Measurements from ENCODE around the gene VASH2. TPM values are rescaled to one million over a fixed set of nuclear protein-coding genes. Genes with fewer than 3 reads are reported as not detected.

Gene VASH2
- total and polyA plus RNA-seq, 2 donors = 0.82 to 7.6 TPM

DNA sequence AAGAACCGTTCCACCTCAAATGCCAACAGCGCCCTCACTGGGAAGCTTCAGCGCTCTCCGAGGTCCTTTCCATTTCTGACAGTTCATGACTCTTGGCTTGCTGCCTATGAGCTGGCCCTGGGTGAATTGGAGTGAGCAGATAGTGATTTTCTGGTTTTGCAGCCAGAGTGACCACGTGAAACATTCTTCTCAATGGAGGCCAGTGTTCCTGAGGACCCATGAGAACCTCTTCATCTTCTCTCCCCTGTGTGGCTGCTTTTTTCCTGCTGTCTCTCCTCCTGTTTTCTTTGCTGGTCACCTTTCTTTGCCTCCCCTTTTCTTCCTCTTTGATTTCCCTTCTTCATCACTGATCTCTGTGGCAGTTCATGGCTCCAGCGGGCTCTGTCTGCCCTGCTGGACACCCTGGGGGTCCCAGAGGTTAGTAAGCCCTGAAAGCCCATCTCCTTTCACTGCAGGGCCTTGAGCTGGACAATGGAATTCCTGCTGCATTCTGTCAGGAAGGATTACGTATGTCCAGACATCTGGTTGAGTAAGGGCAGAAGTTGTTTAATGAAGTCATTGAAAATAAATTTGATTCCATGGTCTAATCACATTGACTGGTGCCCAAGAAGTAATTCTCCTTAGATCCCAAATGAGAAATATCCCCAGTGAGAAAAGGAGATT is 29.9 kb downstream of the VASH2 start:
- no peak for DNase-seq (ENCODE audit: low read depth in 6 of 9, low spot score in 9 of 9)

DNA sequence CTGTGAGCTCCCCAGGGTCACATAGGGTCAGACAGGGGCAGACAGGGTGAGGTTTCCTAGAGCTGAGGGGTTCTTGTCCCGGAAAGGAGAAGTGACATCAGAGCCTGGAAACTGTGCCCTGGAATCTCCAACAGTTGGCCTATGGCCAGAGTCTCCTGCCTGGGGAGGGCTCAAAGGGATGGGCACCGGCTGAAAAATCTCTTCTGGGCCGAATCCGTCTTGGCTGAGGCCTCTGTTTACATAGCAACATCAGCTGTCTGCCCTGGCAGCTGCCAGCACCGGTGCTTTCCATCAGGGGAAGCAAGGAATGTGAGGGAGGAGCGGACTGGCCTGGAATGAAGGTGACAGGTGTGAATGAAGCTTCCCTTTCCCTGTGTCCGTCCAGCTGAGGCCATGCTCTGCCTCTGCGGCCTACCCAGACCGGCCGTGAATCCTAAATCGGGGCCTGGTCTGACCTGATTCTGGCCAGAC is 30.7 kb downstream of the VASH2 start:
- H3K4me1 ChIP-seq (ENCODE audit: control insufficient read depth in 2 of 2, insufficient read depth in 2 of 2, low read length in 2 of 2) = peaks cover 6 to 19% of the 10 kb centered on the region in 2 donors
- DNase-seq (ENCODE audit: low read depth in 6 of 9, low spot score in 9 of 9) = peak in 1 of 9 donors; percentile 10
- no peak overlapping the region for H3K4me3 ChIP-seq (ENCODE audit: low read length in 2 of 2)
- H3K27ac ChIP-seq (ENCODE audit: low read depth in 1 of 2, low read length in 1 of 2) = peak overlapping the region; percentile 19 to 40
- H3K9me3 ChIP-seq (ENCODE audit: control insufficient read depth in 2 of 2, insufficient read depth in 1 of 2, low read length in 1 of 2) = no peaks in the 10 kb centered on the region
- H3K36me3 ChIP-seq (ENCODE audit: control insufficient read depth in 2 of 2, insufficient read depth in 2 of 2, low read length in 1 of 2) = peaks cover 0 to 2% of the 10 kb centered on the region in 2 donors
- WGBS = 91% methylated on average over 11 of the region's 11 CpGs
- no peaks in the 10 kb centered on the region for H3K27me3 ChIP-seq (ENCODE audit: control insufficient read depth in 2 of 2, insufficient read depth in 1 of 2, low read length in 1 of 2)

More for the DNA sequence above, 29.9 kb downstream of the VASH2 start:
- peaks cover 0 to 2% of the 10 kb centered on the region in 2 donors for H3K36me3 ChIP-seq (ENCODE audit: control insufficient read depth in 2 of 2, insufficient read depth in 2 of 2, low read length in 1 of 2)
- H3K4me3 ChIP-seq (ENCODE audit: low read length in 2 of 2) = no peak overlapping the region
- no peaks in the 10 kb centered on the region for H3K27me3 ChIP-seq (ENCODE audit: control insufficient read depth in 2 of 2, insufficient read depth in 1 of 2, low read length in 1 of 2)
- H3K4me1 ChIP-seq (ENCODE audit: control insufficient read depth in 2 of 2, insufficient read depth in 2 of 2, low read length in 2 of 2) = peaks cover 6 to 19% of the 10 kb centered on the region in 2 donors
- 93% methylated on average over 7 of the region's 7 CpGs for WGBS
- no peak overlapping the region for H3K27ac ChIP-seq (ENCODE audit: low read depth in 1 of 2, low read length in 1 of 2)
- H3K9me3 ChIP-seq (ENCODE audit: control insufficient read depth in 2 of 2, insufficient read depth in 1 of 2, low read length in 1 of 2) = no peaks in the 10 kb centered on the region

DNA sequence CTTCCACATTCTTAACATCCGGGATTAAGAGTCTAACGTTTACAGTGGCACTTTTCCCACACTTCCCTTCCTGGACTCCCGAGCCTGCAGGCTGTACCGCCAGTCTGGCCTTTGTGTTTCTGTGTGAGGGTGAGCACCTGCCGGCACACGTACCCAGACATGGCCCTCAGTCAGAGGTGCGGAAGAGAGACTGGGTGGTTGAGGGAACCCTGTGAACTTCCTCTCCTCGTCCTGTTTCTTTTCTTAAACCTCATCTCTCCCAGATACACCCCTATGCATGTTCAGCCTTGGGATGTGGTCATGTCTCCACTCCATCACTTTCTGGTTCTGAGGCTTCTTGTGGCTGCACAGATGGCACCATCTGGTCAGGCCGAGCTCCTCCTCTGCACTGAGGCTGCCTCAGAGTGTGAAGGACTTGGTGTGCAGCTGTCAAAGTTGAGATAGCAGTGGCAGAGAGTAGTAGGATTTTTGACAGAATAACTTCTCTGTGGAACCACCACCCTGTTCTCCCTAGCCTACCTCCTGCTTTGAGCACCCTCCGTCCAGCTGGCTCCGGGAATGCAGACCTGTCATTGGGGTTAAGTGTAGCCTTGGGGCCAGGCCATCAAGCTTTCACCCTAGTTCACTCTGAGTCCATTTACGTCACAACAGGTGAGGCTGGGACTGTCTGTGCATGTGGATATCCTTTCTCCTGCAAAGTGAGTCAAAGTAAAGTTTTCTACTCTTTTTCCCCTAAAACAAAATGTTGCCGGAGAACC is 31.4 kb downstream of the VASH2 start:
- Histone ChIP-seq H3K9me3 (ENCODE audit: control insufficient read depth in 2 of 2, insufficient read depth in 1 of 2, low read length in 1 of 2) (no peaks in the 10 kb centered on the region), H3K27ac (ENCODE audit: low read depth in 1 of 2, low read length in 1 of 2) (peak overlapping the region; percentile 19 to 40), H3K4me1 (ENCODE audit: control insufficient read depth in 2 of 2, insufficient read depth in 2 of 2, low read length in 2 of 2) (peaks cover 6 to 19% of the 10 kb centered on the region in 2 donors), H3K27me3 (ENCODE audit: control insufficient read depth in 2 of 2, insufficient read depth in 1 of 2, low read length in 1 of 2) (no peaks in the 10 kb centered on the region), H3K36me3 (ENCODE audit: control insufficient read depth in 2 of 2, insufficient read depth in 2 of 2, low read length in 1 of 2) (peaks cover 0 to 2% of the 10 kb centered on the region in 2 donors), H3K4me3 (ENCODE audit: low read length in 2 of 2) (no peak overlapping the region)
- 33% methylated on average over 13 of the region's 13 CpGs for WGBS
- peak in 1 of 9 donors; percentile 35 for DNase-seq (ENCODE audit: low read depth in 6 of 9, low spot score in 9 of 9)

DNA sequence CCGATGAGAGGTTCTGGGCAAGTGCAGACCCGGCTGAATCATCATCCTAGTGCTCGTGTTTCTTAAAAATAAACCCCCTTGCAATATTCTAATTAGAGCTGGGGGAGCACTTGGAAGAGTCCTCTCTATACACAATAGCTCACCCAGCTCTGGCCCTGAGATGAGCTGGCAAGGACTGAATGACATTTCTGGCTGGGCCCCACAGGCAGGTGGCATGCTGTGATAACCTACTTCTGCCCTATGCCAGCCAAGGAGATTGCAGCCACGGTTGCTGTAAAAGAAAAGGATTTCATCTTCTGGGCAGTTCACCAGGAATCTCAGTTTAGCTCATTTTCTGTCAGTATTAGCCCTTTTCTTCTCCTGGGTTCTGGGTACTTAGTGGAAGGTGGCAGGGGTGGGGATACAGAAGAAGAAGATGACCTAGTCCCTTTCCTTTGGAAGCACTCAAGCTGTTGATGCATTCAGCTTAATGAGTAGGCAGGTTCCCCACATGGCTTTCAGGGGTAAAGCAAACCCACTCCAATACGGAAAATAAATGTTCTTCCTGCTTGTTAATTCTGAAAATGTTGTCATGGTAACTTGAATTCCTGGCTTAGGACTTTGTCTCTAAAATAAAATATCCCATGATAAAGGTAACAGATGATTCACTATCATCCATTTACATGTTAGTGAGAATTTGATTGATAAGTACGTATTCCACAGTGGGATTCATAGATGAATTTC is 32.2 kb downstream of the VASH2 start:
- no peak for DNase-seq (ENCODE audit: low read depth in 6 of 9, low spot score in 9 of 9)
- H3K27ac ChIP-seq (ENCODE audit: low read depth in 1 of 2, low read length in 1 of 2) = no peak overlapping the region
- H3K27me3 ChIP-seq (ENCODE audit: control insufficient read depth in 2 of 2, insufficient read depth in 1 of 2, low read length in 1 of 2) = no peaks in the 10 kb centered on the region
- 92% methylated on average over 6 of the region's 6 CpGs for WGBS
- no peaks in the 10 kb centered on the region for H3K36me3 ChIP-seq (ENCODE audit: control insufficient read depth in 2 of 2, insufficient read depth in 2 of 2, low read length in 1 of 2)
- H3K4me3 ChIP-seq (ENCODE audit: low read length in 2 of 2) = no peak overlapping the region
- no peaks in the 10 kb centered on the region for H3K9me3 ChIP-seq (ENCODE audit: control insufficient read depth in 2 of 2, insufficient read depth in 1 of 2, low read length in 1 of 2)
- H3K4me1 ChIP-seq (ENCODE audit: control insufficient read depth in 2 of 2, insufficient read depth in 2 of 2, low read length in 2 of 2) = peaks cover 6 to 19% of the 10 kb centered on the region in 2 donors

DNA sequence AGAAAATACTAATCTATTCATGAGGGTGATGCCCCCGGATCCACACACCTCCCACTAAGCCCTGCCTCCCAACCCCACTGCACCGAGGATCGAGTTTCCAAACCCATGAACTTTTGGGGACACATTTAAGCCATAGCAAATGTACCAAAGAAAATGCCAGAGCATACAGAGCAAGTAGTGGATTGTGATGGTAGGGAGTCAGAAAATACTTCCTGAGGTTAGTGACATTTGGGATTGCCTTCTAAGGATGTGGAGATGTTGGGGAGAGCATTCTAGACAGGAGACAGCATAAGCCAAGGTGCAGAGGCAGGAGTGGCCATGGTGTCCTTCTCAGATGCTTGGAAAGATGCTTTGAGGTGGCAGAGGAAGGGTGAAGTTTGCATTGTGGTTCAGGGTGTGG is 33.1 kb downstream of the VASH2 start:
- Histone ChIP-seq H3K27me3 (ENCODE audit: control insufficient read depth in 2 of 2, insufficient read depth in 1 of 2, low read length in 1 of 2) (no peaks in the 10 kb centered on the region), H3K36me3 (ENCODE audit: control insufficient read depth in 2 of 2, insufficient read depth in 2 of 2, low read length in 1 of 2) (peaks cover 0 to 6% of the 10 kb centered on the region in 2 donors), H3K4me3 (ENCODE audit: low read length in 2 of 2) (no peak overlapping the region), H3K9me3 (ENCODE audit: control insufficient read depth in 2 of 2, insufficient read depth in 1 of 2, low read length in 1 of 2) (no peaks in the 10 kb centered on the region), H3K4me1 (ENCODE audit: control insufficient read depth in 2 of 2, insufficient read depth in 2 of 2, low read length in 2 of 2) (peaks cover 6 to 19% of the 10 kb centered on the region in 2 donors), H3K27ac (ENCODE audit: low read depth in 1 of 2, low read length in 1 of 2) (no peak overlapping the region)
- no peak for DNase-seq (ENCODE audit: low read depth in 6 of 9, low spot score in 9 of 9)
- 97% methylated on average over 3 of the region's 3 CpGs for WGBS

DNA sequence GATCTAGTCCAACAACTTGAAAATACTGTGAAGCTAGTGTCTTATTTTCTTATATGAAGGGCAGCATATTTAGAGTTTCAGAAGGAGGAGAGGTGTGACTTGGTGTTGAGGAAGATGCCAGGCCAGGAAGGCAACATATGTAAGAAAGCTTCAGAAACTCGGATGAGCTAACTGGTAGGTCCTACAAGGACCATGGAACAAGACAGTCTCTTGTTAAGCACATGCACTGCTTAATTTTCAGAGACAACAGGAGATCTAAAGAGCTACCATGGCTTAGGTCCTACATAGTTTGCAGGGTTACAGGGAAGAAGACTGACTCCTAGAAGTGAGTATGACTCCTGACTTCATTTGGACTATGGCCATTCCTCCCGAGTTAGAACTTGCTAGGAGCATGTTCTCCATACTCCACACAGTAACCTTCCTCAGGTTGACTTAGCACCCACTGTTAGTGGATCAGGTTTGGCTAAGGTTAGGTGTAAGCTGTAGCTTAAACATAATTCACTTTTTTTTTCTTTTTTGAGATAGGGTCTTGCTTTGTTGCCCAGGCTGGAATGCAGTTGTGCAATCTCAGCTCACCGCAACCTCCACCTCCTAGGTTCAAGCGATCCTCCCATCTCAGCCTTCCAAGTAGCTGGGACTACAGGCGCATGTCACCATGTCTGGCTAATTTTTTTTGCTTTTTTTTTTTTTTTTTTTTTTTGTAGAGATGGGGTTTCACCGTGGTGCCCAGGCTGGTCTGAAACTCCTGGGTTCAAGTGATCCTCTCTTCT is 34.4 kb downstream of the VASH2 start:
- Histone ChIP-seq H3K4me1 (ENCODE audit: control insufficient read depth in 2 of 2, insufficient read depth in 2 of 2, low read length in 2 of 2) (peaks cover 6 to 19% of the 10 kb centered on the region in 2 donors), H3K27ac (ENCODE audit: low read depth in 1 of 2, low read length in 1 of 2) (no peak overlapping the region), H3K27me3 (ENCODE audit: control insufficient read depth in 2 of 2, insufficient read depth in 1 of 2, low read length in 1 of 2) (no peaks in the 10 kb centered on the region), H3K9me3 (ENCODE audit: control insufficient read depth in 2 of 2, insufficient read depth in 1 of 2, low read length in 1 of 2) (no peaks in the 10 kb centered on the region), H3K4me3 (ENCODE audit: low read length in 2 of 2) (no peak overlapping the region), H3K36me3 (ENCODE audit: control insufficient read depth in 2 of 2, insufficient read depth in 2 of 2, low read length in 1 of 2) (peaks cover 0 to 6% of the 10 kb centered on the region in 2 donors)
- DNase-seq (ENCODE audit: low read depth in 6 of 9, low spot score in 9 of 9) = no peak
- WGBS = 98% methylated on average over 6 of the region's 6 CpGs

DNA sequence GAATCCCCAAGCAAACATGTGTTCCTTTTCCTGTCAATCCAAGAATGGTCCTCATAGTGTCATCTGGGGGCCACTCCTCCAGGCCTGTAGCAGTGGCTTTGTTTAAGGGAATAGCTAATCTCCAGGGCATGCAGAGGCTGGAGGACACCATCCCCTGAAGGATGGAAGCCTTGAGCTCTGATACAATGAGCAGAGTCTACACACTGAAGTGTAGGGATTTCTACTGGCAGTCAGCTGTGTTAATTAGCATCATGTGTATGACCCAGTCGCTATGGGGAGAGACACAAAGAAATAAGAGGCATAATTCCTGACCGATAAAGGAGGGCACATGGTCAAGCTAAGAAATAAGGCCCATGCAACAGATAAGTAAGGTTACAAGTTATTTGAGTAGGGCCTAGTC is 36.2 kb downstream of the VASH2 start:
- Histone ChIP-seq H3K27me3 (ENCODE audit: control insufficient read depth in 2 of 2, insufficient read depth in 1 of 2, low read length in 1 of 2) (no peaks in the 10 kb centered on the region), H3K27ac (ENCODE audit: low read depth in 1 of 2, low read length in 1 of 2) (no peak overlapping the region), H3K4me3 (ENCODE audit: low read length in 2 of 2) (no peak overlapping the region), H3K9me3 (ENCODE audit: control insufficient read depth in 2 of 2, insufficient read depth in 1 of 2, low read length in 1 of 2) (no peaks in the 10 kb centered on the region), H3K36me3 (ENCODE audit: control insufficient read depth in 2 of 2, insufficient read depth in 2 of 2, low read length in 1 of 2) (peaks cover 0 to 8% of the 10 kb centered on the region in 2 donors), H3K4me1 (ENCODE audit: control insufficient read depth in 2 of 2, insufficient read depth in 2 of 2, low read length in 2 of 2) (peaks cover 2 to 9% of the 10 kb centered on the region in 2 donors)
- no peak for DNase-seq (ENCODE audit: low read depth in 6 of 9, low spot score in 9 of 9)
- WGBS = 99% methylated on average over 2 of the region's 2 CpGs

DNA sequence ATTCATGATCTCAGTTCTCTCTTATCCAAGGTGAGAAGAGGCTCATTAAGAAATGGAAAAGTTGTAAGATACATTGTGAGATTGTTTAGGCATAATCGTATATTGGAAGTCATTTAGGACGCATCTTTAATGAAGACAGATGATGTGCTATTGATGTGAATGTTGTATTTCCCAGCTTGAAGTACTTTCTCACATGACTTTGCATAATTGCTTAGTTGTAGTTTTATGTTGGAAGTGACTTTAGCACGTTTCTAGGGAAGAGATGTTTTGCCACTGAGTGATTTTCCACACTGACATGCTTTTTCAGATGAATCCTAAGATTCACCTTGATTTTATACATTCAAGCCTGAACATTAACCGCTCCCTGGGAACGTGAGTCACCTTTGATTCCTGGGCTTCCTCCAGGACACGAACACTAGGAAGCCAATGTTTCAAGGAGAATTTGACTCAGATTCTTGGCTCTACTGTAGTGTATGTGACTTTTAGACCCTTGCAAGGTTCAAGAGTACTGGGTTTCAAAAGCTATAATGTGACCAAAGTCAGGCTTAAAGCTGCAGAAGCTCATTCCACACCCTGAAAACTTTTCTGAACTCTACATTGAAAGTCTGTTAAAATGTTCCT is 37.5 kb downstream of the VASH2 start:
- DNase-seq (ENCODE audit: low read depth in 6 of 9, low spot score in 9 of 9) = no peak
- H3K27ac ChIP-seq (ENCODE audit: low read depth in 1 of 2, low read length in 1 of 2) = no peak overlapping the region
- H3K36me3 ChIP-seq (ENCODE audit: control insufficient read depth in 2 of 2, insufficient read depth in 2 of 2, low read length in 1 of 2) = peaks cover 0 to 13% of the 10 kb centered on the region in 2 donors
- H3K4me3 ChIP-seq (ENCODE audit: low read length in 2 of 2) = no peak overlapping the region
- no peaks in the 10 kb centered on the region for H3K27me3 ChIP-seq (ENCODE audit: control insufficient read depth in 2 of 2, insufficient read depth in 1 of 2, low read length in 1 of 2)
- WGBS = 94% methylated on average over 6 of the region's 6 CpGs
- no peaks in the 10 kb centered on the region for H3K9me3 ChIP-seq (ENCODE audit: control insufficient read depth in 2 of 2, insufficient read depth in 1 of 2, low read length in 1 of 2)
- no peaks in the 10 kb centered on the region for H3K4me1 ChIP-seq (ENCODE audit: control insufficient read depth in 2 of 2, insufficient read depth in 2 of 2, low read length in 2 of 2)

All from thymus (tissue), 11 donors.